ENCODE measurements around the gene ZSWIM7.

DNA sequence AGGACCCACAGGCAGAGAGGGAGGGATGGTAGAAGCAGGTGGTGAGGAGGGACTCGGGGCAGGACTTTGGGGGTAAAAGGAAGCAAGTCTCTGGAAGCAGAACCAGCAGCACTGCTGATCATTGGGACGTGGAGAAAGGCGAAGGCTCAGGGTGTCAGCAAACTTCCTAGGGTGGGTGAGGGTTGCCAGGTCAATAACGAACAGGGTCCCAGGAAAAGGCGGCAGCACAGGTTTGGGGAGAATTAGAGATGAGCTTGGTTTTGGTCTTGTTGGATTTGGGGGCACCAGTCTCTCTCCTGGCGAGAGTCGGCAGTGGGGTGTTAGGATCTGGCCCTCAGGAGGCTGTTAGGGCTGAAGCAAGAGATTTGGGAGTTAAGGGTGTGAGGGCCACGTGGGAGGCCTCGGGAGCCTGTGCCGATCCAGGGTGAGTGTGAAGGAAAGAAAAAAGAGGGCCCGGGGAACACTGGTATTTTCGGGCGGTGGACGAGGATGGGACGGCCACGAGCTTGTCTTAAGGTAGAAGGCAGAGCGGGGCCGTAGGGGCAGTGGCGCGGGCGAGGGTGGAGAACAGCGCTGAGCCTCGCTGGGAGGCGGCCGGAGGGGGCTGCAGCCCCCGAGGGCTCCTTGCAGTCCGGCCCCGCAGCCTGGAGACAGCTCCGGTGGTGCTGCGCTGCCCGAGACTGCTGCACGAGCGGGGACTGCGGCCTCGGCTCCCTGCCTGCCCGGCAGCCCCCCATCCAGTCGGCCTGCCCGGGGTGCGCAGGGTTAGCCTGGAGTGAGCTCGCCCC, 55.3 kb downstream of the ZSWIM7 start:
- TF ChIP-seq, protein P1, sequence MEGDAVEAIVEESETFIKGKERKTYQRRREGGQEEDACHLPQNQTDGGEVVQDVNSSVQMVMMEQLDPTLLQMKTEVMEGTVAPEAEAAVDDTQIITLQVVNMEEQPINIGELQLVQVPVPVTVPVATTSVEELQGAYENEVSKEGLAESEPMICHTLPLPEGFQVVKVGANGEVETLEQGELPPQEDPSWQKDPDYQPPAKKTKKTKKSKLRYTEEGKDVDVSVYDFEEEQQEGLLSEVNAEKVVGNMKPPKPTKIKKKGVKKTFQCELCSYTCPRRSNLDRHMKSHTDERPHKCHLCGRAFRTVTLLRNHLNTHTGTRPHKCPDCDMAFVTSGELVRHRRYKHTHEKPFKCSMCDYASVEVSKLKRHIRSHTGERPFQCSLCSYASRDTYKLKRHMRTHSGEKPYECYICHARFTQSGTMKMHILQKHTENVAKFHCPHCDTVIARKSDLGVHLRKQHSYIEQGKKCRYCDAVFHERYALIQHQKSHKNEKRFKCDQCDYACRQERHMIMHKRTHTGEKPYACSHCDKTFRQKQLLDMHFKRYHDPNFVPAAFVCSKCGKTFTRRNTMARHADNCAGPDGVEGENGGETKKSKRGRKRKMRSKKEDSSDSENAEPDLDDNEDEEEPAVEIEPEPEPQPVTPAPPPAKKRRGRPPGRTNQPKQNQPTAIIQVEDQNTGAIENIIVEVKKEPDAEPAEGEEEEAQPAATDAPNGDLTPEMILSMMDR (conservative IDR thresholded peaks at IDR 0.05): no peak
- no peak for TF ChIP-seq EZH2 (IDR thresholded peaks at IDR 0.05; ENCODE audit: low read depth)
